ENCODE data around the gene MTARC2.

Gene MTARC2

DNA sequence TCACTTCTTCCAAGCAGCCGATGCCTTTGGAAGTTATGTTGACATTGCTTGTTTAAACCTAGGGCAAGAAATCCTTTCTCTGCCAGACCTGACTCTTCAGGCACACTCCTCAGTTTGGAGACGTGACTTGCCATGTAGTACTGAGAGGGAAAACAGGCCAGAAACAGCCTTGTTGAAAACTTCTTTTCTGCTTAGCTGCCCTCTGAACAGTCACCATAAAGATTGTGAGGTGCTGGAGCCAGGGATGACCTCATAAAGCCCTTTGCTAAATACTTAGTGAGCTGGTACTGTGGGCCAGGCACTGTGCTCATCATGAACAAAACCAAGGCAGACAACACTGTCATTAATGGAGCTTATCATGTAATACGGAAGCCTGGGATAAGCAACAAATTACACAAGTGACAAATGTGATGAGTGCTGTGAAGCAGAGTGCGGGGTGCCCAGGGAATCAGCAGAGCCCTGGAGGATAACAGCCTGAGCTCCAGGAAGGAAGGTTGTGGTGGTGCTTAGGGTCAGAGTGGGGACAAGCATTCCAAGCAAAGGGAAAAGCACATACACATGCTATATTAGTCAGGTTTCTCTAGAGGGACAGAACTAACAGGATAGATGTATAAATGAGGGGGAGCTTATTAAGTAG is 80.9 kb downstream of the MTARC2 start:
- no peaks in the 10 kb centered on the region for H3K4me1 ChIP-seq (ENCODE audit: insufficient read depth, poor library complexity, severe bottlenecking)
- no peak for ATAC-seq (ENCODE audit: low read depth)
- no peak overlapping the region for H3K4me3 ChIP-seq (ENCODE audit: severe bottlenecking)
- H3K9me3 ChIP-seq (ENCODE audit: severe bottlenecking), result no peaks in the 10 kb centered on the region
- H3K27ac ChIP-seq (ENCODE audit: poor library complexity, severe bottlenecking), result no peak overlapping the region
- TF ChIP-seq, protein P1, sequence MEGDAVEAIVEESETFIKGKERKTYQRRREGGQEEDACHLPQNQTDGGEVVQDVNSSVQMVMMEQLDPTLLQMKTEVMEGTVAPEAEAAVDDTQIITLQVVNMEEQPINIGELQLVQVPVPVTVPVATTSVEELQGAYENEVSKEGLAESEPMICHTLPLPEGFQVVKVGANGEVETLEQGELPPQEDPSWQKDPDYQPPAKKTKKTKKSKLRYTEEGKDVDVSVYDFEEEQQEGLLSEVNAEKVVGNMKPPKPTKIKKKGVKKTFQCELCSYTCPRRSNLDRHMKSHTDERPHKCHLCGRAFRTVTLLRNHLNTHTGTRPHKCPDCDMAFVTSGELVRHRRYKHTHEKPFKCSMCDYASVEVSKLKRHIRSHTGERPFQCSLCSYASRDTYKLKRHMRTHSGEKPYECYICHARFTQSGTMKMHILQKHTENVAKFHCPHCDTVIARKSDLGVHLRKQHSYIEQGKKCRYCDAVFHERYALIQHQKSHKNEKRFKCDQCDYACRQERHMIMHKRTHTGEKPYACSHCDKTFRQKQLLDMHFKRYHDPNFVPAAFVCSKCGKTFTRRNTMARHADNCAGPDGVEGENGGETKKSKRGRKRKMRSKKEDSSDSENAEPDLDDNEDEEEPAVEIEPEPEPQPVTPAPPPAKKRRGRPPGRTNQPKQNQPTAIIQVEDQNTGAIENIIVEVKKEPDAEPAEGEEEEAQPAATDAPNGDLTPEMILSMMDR (IDR thresholded peaks at IDR 0.05; ENCODE audit: poor library complexity, severe bottlenecking), result no peak
- DNase-seq (ENCODE audit: low spot score), result no peak
- H3K36me3 ChIP-seq (ENCODE audit: low read depth), result no peaks in the 10 kb centered on the region
- no peaks in the 10 kb centered on the region for H3K27me3 ChIP-seq (ENCODE audit: insufficient read depth, poor library complexity, severe bottlenecking)

DNA sequence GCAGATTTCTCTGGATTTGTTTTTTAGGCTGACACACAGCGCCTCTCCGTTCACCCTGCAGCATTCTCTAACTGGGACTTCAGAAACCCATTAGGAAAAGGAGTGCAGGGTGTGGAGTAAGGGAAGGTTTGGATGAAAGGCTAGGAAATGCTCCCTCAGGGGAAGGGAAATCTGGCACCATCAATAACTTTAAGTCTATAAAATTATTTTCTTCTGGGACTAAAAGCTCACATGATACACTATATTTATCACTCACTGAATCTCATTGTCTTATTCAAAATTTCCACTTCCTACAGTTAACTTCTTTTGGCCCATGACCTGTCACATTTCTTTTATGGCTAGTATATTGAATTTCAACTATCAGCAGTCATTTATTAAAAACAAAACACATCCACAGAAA is 85.3 kb downstream of the MTARC2 start:
- Histone ChIP-seq H3K27ac (ENCODE audit: poor library complexity, severe bottlenecking) (no peak overlapping the region), H3K4me3 (ENCODE audit: severe bottlenecking) (no peak overlapping the region), H3K27me3 (ENCODE audit: insufficient read depth, poor library complexity, severe bottlenecking) (no peaks in the 10 kb centered on the region), H3K36me3 (ENCODE audit: low read depth) (no peaks in the 10 kb centered on the region), H3K9me3 (ENCODE audit: severe bottlenecking) (no peaks in the 10 kb centered on the region), H3K4me1 (ENCODE audit: insufficient read depth, poor library complexity, severe bottlenecking) (no peaks in the 10 kb centered on the region)
- TF ChIP-seq, protein P1 (IDR thresholded peaks at IDR 0.05; ENCODE audit: poor library complexity, severe bottlenecking), result no peak
- no peak for ATAC-seq (ENCODE audit: low read depth)
- DNase-seq (ENCODE audit: low spot score), result no peak
